NB4 (cell line): ENCODE measurements around the gene HP1BP3.

Experiments used
- DNase-seq: peaks from one replicate; pipeline ENCODE4 v3.0.0; 2010; ENCODE audit warnings: low read depth
- H3K4me3 ChIP-seq: one replicate; pipeline ENCODE4 v1.5.1; 2011; ENCODE audit warnings: mild to moderate bottlenecking, low read depth, low read length, moderate library complexity
- CTCF ChIP-seq: IDR thresholded peaks from one replicate; pipeline ENCODE4 v1.5.1; 2012; ENCODE audit warnings: low read depth, low read length
- MYC ChIP-seq: IDR thresholded peaks from 2 replicates; pipeline ENCODE4 v1.6.1; 2011; ENCODE audit warnings: low read depth, low read length
- POLR2A ChIP-seq: IDR thresholded peaks from 2 replicates; pipeline ENCODE4 v1.6.1; 2011; ENCODE audit warnings: mild to moderate bottlenecking; ENCODE audit not compliant: insufficient read length; ENCODE audit errors: extremely low read depth
- TF ChIP-seq, protein P1 (sequence below): IDR thresholded peaks from 2 replicates; pipeline ENCODE4 v1.6.1; 2011; ENCODE audit warnings: low read depth, low read length

HP1BP3 gene

GRCh38 chr1:20704390-20705202 lies 82.5 kb downstream of the HP1BP3 start:
- TF ChIP-seq, protein P1, sequence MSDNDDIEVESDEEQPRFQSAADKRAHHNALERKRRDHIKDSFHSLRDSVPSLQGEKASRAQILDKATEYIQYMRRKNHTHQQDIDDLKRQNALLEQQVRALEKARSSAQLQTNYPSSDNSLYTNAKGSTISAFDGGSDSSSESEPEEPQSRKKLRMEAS = no peak
- no peak for TF ChIP-seq POLR2A
- no peak overlapping the region for H3K4me3 ChIP-seq
- DNase-seq = no peak

DNA sequence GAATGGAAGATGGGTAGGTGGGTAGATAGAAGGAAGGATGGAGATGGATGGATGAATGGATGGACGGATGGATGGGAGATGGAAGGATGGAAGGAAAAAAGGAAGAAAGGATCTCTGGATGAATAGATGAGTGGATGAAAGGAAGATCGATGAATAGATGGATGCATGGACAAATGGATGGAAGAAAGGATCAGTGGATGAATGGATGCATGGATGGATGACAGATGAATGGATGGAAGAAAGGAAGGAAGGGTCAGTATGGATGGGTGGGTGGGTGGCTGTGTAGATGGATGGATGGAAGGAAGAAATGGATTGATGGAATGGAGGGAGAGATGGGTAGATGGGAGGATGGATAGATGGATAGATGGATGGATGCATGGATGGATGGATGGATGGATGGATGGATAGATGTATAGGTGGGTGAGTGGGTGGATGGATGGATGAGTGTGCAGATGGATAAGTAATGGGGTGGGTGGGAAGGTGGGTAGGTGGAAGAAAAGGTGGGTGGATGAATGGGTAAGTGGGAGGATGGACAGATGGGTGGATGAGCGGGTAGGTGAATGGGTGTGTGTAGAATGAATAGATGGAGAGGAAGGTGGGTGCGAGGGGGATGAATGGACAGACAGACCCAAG lies 83.9 kb downstream of the HP1BP3 start:
- no peak for DNase-seq
- H3K4me3 ChIP-seq = no peak overlapping the region
- TF ChIP-seq, protein P1 = no peak
- TF ChIP-seq POLR2A (no peak), CTCF (no peak), MYC (no peak)

DNA sequence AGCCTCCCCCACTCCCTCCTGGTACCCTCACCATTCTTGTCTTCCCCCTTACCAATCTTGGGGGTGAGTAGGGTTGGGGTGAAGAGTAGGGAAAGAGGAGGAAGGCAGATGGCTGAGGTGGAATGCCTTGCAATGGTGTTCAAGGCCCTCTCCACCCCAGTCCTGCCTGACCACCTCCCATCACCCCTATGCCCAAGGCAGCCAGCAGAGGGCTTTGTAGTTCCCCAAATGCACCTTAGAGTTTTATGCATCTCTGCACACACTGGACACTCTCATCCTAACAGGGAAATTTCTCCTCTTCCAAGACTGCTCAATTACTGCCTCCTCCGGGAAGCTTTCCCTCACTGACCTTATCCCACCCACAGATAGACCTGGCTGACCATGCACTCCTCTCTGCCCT lies 84.7 kb downstream of the HP1BP3 start:
- TF ChIP-seq, protein P1 = no peak
- TF ChIP-seq CTCF = peak; percentile 59
- no peak overlapping the region for H3K4me3 ChIP-seq
- peak; percentile 43 for DNase-seq

GRCh38 chr1:20701847-20702246 lies 85.3 kb downstream of the HP1BP3 start:
- H3K4me3 ChIP-seq = no peak overlapping the region
- no peak for DNase-seq
- TF ChIP-seq, protein P1 = no peak
- TF ChIP-seq CTCF = no peak
- TF ChIP-seq MYC = no peak
- no peak for TF ChIP-seq POLR2A

GRCh38 chr1:20701446-20701845 lies 85.7 kb downstream of the HP1BP3 start:
- no peak overlapping the region for H3K4me3 ChIP-seq
- TF ChIP-seq, protein P1 = no peak
- no peak for TF ChIP-seq POLR2A
- no peak for TF ChIP-seq CTCF
- no peak for TF ChIP-seq MYC

GRCh38 chr1:20700636-20701215 lies 86.4 kb downstream of the HP1BP3 start:
- DNase-seq = no peak
- H3K4me3 ChIP-seq = no peak overlapping the region
- no peak for TF ChIP-seq POLR2A
- TF ChIP-seq, protein P1 = no peak
- TF ChIP-seq MYC = no peak
- TF ChIP-seq CTCF = no peak

More at GRCh38 chr1:20701446-20701845, 85.7 kb downstream of the HP1BP3 start:
- DNase-seq = no peak
